ENCODE results near the gene RPS6KA1. TPM values are rescaled to one million over a fixed set of nuclear protein-coding genes. Genes with fewer than 3 reads are reported as not detected.

RPS6KA1 gene
- total RNA-seq, 1 donor from 2014 or later = 61.3 TPM

DNA sequence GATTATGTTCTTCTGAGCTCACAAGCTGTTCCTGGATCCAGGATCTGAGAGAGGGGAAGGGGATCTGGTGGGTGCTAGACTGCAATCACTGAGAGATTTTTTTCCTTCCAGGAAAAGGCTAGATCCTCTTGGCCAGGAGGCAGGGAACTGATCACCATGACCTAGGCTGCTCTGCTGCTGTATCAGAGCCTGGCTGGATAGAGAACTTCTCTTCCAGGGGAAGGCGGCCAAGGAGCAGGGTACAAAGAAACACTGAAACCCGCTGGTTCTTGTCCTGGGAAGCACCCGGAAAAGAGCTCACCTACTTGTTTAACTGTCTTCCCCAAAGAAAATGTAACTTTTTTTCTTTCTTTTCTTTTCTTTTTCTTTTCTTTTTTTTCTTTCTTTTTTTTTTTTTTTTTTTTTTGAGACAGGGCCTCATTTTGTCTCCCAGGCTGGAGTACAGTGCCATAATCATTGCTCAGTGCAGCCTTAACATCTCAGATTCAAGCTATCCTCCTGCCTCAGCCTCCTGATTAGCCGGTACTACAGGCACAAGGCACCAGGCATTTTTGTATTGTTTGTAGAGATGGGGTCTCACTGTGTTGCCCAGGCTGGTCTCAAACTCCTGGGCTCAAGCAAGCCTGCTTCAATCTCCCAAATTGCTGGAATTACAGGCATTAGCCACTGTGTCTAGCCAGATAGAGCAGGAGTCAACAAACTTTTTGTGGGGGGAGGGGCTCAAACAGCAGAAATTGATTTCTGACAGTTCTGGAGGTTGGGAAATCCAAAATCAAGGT lies 12.4 kb upstream of the RPS6KA1 start:
- no peaks in the 10 kb centered on the region for H3K36me3 ChIP-seq (ENCODE audit: control insufficient read depth, insufficient read depth, low read length)
- no peak overlapping the region for H3K4me3 ChIP-seq (ENCODE audit: low read depth, low read length)
- DNase-seq (ENCODE audit: low read depth) (no peak), FAIRE-seq (no peak)
- TF ChIP-seq CTCF (IDR thresholded peaks at IDR 0.05; ENCODE audit: insufficient read depth, low read length, severe bottlenecking) = no peak
- H3K27me3 ChIP-seq (ENCODE audit: control insufficient read depth, insufficient read depth, low read length) = no peaks in the 10 kb centered on the region

DNA sequence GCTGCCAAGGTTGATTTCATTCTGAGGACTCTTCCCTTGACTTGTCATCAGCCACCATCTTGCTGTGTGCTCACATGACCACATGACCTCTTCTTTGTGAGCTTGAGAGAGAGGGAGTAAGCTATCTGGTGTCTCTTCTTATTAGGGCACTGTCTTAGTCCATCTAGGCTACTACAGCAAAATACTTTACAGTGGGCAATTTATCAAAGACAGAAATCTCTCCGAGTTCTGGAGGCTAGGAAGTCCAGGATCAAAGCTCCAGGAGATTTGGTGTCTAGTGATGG lies 11.9 kb upstream of the RPS6KA1 start:
- no peak for FAIRE-seq
- no peak for DNase-seq (ENCODE audit: low read depth)
- Histone ChIP-seq H3K27me3 (ENCODE audit: control insufficient read depth, insufficient read depth, low read length) (no peaks in the 10 kb centered on the region), H3K4me3 (ENCODE audit: low read depth, low read length) (no peak overlapping the region), H3K36me3 (ENCODE audit: control insufficient read depth, insufficient read depth, low read length) (no peaks in the 10 kb centered on the region)
- TF ChIP-seq CTCF (IDR thresholded peaks at IDR 0.05; ENCODE audit: insufficient read depth, low read length, severe bottlenecking) = no peak

DNA sequence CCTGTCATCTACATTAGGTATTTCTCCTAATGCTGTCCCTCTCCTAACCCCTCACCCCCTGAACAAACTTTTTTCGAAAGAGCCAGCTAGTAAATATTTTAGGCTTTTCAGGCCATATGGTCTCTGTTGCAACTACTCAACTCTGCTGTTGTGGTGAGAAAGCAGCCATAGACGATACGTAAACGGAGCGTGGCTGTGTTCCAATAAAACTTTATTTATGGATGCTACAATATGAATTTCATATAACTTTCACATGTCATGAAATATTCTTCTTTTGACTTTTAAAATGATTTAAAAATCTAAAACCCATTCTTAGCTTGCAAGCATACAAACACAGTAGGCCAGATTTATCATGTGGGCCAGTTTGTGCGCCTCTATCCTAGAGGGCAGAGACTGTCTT lies 11.2 kb upstream of the RPS6KA1 start:
- H3K36me3 ChIP-seq (ENCODE audit: control insufficient read depth, insufficient read depth, low read length) = no peaks in the 10 kb centered on the region
- no peak for FAIRE-seq
- DNase-seq (ENCODE audit: low read depth) = no peak
- no peak for TF ChIP-seq CTCF (IDR thresholded peaks at IDR 0.05; ENCODE audit: insufficient read depth, low read length, severe bottlenecking)
- no peak overlapping the region for H3K4me3 ChIP-seq (ENCODE audit: low read depth, low read length)
- H3K27me3 ChIP-seq (ENCODE audit: control insufficient read depth, insufficient read depth, low read length) = no peaks in the 10 kb centered on the region

- FAIRE-seq (no peak), DNase-seq (ENCODE audit: low read depth) (no peak)
These were observed 9.2 kb upstream of the RPS6KA1 start for GRCh38 chr1:26520339-26520738.

GRCh38 chr1:26521669-26522030 lies 7.9 kb upstream of the RPS6KA1 start:
- no peak overlapping the region for H3K4me3 ChIP-seq (ENCODE audit: low read depth, low read length)
- no peaks in the 10 kb centered on the region for H3K27me3 ChIP-seq (ENCODE audit: control insufficient read depth, insufficient read depth, low read length)
- TF ChIP-seq CTCF (IDR thresholded peaks at IDR 0.05; ENCODE audit: insufficient read depth, low read length, severe bottlenecking) = no peak
- DNase-seq (ENCODE audit: low read depth) (no peak), FAIRE-seq (no peak)
- H3K36me3 ChIP-seq (ENCODE audit: control insufficient read depth, insufficient read depth, low read length) = no peaks in the 10 kb centered on the region

More at GRCh38 chr1:26520339-26520738, 9.2 kb upstream of the RPS6KA1 start:
- Histone ChIP-seq H3K27me3 (ENCODE audit: control insufficient read depth, insufficient read depth, low read length) (no peaks in the 10 kb centered on the region), H3K4me3 (ENCODE audit: low read depth, low read length) (no peak overlapping the region), H3K36me3 (ENCODE audit: control insufficient read depth, insufficient read depth, low read length) (no peaks in the 10 kb centered on the region)
- TF ChIP-seq CTCF (IDR thresholded peaks at IDR 0.05; ENCODE audit: insufficient read depth, low read length, severe bottlenecking) = no peak

DNA sequence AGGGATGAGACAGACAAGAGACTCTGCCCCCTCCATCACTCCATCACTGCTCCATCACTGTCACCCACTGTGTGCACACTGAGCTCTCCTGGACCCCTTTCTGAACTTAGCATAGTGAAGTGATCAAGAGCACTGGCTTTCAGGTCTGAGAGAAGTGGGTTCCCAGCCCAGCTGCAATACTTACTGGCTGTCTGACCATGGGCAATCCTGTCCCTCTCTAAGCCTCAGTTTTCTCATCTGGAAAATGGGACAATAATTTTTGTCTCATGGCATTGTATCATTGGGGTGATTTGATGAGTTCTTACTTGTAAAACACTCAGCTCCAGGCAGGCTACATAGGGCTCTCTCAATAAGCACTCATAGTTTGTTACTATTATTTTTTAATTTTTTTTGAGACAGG lies 7.5 kb upstream of the RPS6KA1 start:
- Histone ChIP-seq H3K4me3 (ENCODE audit: low read depth, low read length) (no peak overlapping the region), H3K27me3 (ENCODE audit: control insufficient read depth, insufficient read depth, low read length) (no peaks in the 10 kb centered on the region), H3K36me3 (ENCODE audit: control insufficient read depth, insufficient read depth, low read length) (no peaks in the 10 kb centered on the region)
- TF ChIP-seq CTCF (IDR thresholded peaks at IDR 0.05; ENCODE audit: insufficient read depth, low read length, severe bottlenecking) = no peak
- no peak for DNase-seq (ENCODE audit: low read depth)
- no peak for FAIRE-seq

Data from bronchial epithelial cell (primary cell).